Measurements from ENCODE around the gene ZNF3.

ZNF3 gene

GRCh38 chr7:100087055-100087750 lies 5.7 kb upstream of the ZNF3 start:
- DNase-seq = no peak

DNA sequence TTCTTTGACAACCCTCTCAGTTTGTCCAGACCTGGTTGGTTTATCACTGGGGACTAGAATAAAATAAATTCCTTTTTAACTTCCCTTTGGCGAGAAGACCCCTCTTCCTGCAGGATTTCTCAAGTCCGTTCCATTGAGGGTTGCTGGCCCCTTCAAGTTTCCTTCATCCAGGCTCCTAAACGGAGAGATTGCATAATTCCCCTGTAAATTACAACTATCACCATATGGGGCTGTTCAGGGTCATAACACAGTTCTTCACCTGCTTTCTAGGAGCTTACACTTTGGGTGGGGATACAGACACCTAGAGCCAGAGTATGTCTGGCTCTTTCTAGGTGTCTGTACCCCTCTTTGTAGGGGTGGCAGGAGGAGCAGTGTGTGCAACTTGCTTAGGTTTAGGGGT lies 4.0 kb upstream of the ZNF3 start:
- DNase-seq = no peak

- no peak for DNase-seq
Observed at GRCh38 chr7:100082978-100083377, 1.5 kb upstream of the ZNF3 start.

GRCh38 chr7:100080907-100081534 lies 502 bp downstream of the ZNF3 start:
- DNase-seq = no peak

DNA sequence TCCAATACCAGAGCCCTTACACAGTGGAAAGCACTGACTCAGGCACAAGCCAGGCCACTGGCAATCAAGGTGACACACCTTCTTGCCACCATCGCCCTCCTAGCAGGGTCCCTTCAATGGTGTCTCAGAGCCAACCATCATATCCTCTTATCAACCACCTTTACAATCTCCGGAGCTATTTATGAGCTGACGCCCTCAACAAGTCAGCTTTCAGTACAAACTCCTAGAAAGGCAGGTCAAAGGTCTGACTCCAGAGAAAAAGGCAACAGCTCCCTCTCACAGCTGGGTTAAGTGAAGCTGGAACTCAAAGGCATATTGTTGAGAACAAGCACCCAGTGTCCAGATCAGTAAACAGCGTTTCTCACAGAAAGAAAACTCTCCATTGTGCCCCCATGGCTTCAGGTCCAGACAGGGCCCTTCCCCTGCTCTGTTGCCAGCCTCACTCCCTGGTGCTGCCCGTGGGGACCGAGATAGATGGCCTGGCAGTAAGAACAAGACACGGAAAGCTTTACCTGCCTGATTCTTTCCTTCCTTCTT lies 2.4 kb downstream of the ZNF3 start:
- no peak for DNase-seq

GRCh38 chr7:100077205-100077604 lies 4.3 kb downstream of the ZNF3 start:
- DNase-seq = no peak

DNA sequence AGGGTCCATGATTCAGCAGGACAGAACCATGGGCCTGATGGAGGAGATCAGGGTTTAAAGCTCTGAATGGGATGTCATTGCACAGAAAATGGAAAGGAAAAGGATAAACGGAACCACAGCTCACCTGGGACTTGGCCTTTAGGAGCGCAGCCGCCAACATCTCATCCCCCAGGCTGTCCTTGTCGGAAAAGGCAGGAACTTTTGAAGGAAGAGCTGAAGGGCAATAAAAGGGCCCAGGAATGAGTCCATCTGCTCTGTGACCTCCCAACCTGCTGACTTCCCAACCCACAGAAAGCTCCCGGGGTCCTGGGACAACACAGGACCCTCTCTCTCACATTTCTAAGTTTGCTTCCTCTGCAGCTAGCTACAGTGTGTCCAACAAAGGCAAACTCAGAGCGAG lies 6.1 kb downstream of the ZNF3 start:
- no peak for DNase-seq

- DNase-seq = no peak
Observed at GRCh38 chr7:100074841-100075240, 6.7 kb downstream of the ZNF3 start.

DNA sequence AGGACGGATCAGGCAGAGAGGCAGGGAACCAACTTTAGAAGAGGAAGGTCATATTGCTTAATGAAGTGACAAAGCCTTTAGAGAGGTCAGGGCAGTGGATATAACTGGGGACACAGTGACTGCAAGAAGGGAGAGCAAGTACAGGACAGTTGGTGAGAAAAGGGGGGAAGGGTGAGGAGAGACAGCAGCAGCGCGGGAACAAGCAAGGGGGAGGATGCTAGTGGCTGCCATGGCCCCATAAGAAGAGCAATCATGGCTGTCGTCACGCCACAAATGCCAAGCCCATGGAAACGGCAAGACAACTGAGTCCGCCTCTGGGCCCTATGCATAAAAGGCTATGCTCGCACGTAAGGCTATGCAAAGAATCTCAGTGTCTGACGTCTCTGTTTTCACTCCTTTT lies 9.1 kb downstream of the ZNF3 start:
- no peak for DNase-seq

DNA sequence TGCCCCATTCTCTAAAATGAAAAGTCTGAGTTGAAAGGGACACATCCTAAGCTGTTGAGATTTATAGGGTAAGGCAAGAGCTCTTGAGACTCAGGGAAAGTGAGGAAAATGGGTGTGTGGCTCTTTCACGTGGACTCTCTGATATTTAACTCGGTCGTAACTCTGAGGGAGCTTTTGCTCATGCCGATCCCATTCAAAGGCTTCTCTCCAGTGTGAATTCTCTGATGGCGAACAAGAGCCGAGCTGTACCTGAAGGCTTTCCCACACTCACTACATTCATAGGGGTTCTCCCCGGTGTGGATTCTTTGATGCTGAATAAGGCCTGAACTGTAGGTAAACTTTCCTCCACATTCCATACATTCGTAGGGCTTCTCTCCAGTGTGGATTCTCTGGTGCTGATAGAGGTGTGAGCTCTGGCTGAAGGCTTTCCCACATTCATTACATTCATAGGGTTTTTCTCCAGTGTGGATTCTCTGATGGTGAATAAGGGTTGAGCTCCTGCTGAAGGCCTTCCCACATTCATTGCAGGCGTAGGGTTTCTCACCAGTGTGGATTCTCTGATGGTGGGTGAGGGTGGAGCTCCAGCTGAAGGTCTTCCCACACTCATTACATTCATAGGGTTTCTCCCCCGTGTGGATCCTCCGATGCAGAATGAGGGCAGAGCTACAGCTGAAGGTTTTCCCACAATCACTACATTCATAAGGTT lies 10.4 kb downstream of the ZNF3 start:
- DNase-seq = no peak

- DNase-seq = no peak
Observed at GRCh38 chr7:100069991-100070390, 11.5 kb downstream of the ZNF3 start.

DNA sequence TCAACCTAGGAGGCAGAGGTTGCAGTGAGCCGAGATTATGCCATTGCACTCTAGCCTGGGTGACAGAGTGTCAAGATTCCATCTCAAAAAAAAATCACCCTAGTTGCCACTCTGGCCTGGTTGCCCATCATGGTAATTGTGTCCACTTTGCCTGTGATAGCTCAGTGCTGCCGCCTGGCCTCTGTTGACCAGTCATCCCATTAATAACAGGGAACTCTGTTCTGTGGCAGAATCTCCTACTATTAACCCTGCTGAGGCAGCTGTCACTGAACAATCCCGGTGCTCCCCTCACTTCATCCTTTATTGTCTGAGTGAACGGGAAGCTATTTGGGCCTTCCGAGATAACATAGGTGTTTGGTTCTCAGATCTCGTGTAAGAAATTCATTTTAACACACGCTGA lies 14.6 kb downstream of the ZNF3 start:
- no peak for DNase-seq

DNA sequence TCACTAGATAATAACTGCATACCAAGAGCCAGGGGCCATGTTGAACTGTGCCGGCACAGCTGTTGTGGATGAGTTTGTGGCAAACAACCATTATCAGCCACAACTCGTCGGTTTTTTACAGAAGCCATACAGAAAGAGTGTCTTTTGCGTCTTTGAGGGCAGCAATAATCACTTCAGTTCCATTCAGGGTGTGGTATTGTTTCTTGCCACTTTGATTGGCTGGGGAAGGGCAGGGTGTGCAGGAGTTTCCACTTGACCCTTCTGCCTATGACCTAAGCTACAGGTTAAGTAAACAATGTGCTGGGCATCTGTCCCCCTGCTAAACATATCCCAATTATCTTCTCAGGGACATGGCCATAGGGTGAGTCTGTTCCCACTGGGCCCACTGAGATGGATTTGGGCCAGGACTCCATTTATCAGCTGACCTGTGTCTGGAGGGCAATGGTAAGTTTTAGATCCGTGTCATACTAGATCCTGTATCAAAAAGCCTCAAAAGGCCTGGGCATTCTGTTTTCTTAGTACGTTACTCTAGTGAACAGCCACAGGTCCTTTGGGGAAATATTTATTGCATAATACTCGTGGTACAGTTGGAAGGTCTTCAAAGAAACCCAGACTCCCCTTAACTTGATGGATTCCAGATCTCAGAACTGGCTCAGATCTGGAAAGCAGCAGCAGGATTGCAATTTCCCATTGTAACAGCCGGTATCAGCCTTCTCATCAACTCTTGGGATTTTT lies 15.9 kb downstream of the ZNF3 start:
- DNase-seq = no peak

DNA sequence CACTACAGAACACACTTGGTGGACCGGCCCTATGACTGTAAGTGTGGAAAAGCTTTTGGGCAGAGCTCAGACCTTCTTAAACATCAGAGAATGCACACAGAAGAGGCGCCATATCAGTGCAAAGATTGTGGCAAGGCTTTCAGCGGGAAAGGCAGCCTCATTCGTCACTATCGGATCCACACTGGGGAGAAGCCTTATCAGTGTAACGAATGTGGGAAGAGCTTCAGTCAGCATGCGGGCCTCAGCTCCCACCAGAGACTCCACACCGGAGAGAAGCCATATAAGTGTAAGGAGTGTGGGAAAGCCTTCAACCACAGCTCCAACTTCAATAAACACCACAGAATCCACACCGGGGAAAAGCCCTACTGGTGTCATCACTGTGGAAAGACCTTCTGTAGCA lies 17.4 kb downstream of the ZNF3 start:
- no peak for DNase-seq

GRCh38 chr7:100063376-100063775 lies 18.1 kb downstream of the ZNF3 start:
- no peak for DNase-seq

- DNase-seq = no peak
Observed at GRCh38 chr7:100061518-100062193, 19.9 kb downstream of the ZNF3 start.

- DNase-seq = no peak
Observed at GRCh38 chr7:100059251-100059739, 22.2 kb downstream of the ZNF3 start.

DNA sequence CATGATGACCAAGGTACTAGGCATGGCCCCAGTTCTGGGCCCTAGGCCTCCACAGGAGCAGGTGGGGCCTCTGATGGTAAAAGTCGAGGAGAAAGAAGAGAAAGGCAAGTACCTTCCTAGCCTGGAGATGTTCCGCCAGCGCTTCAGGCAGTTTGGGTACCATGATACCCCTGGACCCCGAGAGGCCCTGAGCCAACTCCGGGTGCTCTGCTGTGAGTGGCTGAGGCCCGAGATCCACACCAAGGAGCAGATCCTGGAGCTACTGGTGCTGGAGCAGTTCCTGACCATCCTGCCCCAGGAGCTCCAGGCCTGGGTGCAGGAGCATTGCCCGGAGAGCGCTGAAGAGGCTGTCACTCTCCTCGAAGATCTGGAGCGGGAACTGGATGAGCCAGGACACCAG lies 24.5 kb downstream of the ZNF3 start:
- DNase-seq = no peak

DNA sequence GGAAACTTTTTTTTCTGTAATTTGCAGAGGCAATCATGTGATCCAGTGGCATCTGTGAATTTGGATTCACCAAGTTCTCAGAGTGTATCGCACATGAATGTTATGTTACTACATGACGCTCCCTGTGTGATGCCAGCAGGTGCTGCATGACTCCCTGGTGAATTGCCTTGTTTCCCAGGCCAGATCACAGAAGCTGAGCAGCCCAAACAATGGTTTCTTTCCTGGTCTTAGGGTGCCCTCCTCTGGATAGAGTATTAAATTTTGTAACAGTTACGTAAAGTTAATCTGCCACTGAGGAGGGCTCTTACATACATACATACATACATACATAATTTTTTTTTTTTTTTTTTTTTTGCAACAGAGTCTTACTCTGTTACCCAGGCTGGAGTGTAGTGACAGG lies 28.3 kb downstream of the ZNF3 start:
- DNase-seq = peak; percentile 64

DNA sequence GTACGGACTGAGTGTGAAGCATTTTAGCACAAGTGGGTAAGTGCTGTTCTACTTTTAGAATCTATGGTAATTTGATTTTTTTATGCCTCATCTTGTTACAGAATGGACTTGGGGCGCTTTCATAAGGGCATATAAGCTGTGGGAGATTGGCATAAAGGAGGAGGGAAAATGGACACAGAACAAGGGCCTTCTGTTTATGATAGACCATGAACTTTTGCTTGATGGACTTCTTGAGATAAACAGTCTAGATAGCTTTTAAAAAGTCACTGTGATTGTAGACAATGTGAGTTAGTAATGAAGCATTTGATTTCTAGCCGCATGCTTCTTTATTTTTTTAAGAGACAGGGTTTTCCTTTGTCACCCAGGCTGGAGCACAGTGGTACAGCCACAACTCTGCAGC lies 29.9 kb downstream of the ZNF3 start:
- no peak for DNase-seq

- peak; percentile 43 for DNase-seq
Observed at GRCh38 chr7:100049441-100050291, 31.9 kb downstream of the ZNF3 start, which contains the start of gene ZSCAN21. ZSCAN21 (plus strand) TSS chr7:100049774; CDS start chr7:100057007, 7,233 bp downstream.

All from NCI-H510A treated with DMSO at 0.1 percent for 48 hours (cell line).